HUDEP-2 (cell line): ENCODE data around the gene LNX1.

Experiments
- DNase-seq, 76 experiments: peaks; one replicate each; lab custom pipeline; 2025; ENCODE audit not compliant: unreplicated experiment in 76 of 76; lab: John Stamatoyannopoulos, UW

Gene LNX1

DNA sequence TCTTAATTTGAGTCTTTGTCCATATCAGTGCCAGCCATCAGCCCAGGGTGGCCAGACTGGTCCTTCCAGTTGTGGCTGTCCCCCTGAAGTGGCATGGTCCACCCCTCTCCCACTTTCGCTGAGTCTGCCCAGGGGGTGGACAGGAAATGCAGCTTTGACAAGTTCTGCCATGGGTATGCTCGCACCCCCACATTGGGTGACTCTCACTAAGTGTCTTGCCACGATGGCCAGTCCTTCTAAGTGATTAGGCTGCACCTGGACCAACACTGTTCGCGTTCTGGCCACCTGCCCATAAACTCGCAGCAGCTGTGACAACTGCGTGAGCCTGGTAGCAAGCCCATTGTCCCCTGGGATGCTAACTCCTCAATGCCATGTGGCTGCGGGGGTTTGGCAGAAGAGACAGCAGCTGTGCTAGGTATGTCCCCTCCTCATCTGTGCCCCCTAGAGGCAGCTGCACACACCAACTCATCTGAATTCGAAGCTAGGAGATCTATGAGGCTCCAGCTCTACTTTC is 10.0 kb upstream of the LNX1 start:
- DNase-seq: peak in 5 of 76 experiments; percentile 0 to 28 (median 10)

DNA sequence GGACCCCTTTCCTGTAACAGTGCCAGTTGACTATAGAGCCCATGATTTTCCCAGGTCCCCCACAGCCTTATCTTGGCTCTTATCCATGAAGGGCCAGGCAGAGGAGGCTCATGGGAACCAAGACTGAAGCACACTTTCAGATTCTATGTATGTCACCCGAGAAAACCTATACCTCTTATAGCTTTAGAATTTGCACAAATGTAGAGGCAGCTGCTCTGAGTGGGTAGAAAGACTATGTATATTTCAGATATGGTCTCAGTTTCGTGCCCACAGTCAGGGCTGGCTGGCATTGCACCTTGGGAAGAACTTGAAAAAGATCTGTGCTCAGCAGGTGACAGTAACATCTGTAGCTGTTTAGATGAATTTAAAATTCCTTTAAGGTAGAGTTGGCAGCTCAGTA is 8.3 kb upstream of the LNX1 start:
- DNase-seq: no peak

DNA sequence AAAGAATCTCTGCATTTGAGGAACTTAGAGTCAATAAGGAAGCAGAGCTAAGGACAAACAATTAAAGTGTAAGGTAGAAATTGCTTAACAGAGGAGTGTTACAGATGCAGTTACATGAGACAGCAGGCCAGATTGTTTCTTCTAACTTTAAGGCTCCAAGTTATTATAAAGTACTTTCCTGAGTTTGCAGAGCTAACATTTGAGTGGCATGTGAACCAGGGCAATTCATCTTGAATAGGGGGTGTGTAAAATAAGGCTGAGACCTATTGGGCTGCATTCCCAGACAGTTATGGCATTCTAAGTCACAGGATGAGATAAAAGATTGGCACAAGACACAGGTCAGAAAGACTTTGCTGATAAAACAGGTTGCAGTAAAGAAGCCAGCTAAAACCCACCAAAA is 7.6 kb upstream of the LNX1 start:
- peak in 1 of 76 experiments; percentile 1 for DNase-seq

- no peak for DNase-seq
These were observed 7.2 kb upstream of the LNX1 start for GRCh38 chr4:53598483-53598882.

GRCh38 chr4:53596901-53597300 is 5.6 kb upstream of the LNX1 start:
- no peak for DNase-seq

DNA sequence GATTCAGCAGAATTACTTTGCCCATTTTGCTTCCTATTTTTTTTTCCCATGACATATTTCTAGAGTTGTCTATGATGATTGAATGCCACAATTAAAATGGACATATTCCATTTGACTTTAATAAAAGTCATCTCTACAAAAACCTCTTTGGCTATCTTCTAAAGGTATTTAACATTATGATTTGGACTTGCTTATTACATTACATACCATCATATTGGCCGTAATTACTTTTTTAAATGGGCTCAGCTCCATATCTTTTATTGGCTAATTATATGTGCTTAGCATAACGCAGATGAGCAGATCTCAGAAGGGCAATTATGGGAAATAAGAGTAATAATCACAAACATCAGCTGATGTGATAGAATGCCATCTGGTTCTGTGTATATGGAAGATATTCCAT is 4.5 kb upstream of the LNX1 start:
- DNase-seq: no peak

GRCh38 chr4:53595204-53595603 is 3.9 kb upstream of the LNX1 start:
- no peak for DNase-seq

DNA sequence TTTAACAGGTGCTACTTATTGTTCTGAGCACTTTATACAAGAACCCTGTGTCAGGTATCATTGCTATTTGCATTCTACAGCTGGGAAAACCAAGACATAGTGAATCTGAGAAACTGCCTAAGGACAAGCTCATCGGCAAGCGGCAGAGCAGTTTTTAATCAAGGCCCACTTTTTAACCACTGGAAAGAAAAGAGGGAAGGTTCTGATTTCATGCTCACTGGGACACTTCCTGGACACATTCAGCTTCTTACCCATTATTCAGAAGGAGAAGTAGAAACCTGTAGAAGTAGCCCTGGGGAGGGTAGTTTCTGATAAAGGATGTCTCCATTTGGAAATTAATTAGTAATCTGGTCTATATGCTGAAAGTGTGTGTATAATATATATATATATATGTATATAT is 2.5 kb upstream of the LNX1 start:
- DNase-seq: no peak

GRCh38 chr4:53592686-53593501 is 1.6 kb upstream of the LNX1 start:
- DNase-seq: peak in 1 of 76 experiments; percentile 12

DNA sequence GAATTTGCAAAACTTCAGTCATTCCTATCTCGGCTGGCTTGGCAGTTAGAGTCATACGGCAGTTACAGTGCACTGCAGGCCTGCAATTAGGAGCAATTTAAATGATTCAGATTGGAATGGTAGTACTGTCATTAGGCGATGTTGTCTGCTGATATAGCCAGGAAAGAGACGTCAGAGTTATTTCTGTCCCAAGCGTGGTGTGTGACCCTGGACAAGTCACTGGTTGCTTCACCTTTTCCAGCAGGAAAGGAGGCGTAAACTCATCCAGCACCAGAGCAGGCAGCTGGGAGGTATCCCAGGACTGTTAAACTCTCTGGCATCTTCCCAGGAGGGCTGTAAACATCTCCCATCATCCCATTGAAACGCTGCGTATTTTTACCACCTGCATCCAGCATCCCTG is 836 bp upstream of the LNX1 start:
- DNase-seq: no peak

GRCh38 chr4:53590187-53590586 is 1.1 kb downstream of the LNX1 start:
- DNase-seq: no peak

DNA sequence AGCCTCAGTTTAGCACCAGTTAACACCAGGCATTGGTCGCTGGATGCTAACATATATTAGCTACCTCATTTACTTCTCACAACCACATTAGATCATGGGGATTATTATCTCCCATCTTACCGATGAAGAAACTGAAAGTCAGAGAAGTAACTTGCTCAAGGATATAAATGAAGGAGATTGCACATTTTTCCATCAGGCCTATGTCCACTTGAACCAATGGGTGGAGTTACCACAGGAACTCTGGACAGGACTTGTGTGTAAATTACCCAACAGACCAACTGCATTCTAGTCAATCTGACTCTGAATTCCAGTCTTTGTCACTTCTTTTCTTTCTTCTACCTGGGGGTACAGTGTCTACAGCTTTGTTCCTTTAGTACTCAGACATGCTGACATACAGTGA is 1.8 kb downstream of the LNX1 start:
- no peak for DNase-seq

- DNase-seq: no peak
These were observed 4.2 kb downstream of the LNX1 start for GRCh38 chr4:53587135-53587534.

DNA sequence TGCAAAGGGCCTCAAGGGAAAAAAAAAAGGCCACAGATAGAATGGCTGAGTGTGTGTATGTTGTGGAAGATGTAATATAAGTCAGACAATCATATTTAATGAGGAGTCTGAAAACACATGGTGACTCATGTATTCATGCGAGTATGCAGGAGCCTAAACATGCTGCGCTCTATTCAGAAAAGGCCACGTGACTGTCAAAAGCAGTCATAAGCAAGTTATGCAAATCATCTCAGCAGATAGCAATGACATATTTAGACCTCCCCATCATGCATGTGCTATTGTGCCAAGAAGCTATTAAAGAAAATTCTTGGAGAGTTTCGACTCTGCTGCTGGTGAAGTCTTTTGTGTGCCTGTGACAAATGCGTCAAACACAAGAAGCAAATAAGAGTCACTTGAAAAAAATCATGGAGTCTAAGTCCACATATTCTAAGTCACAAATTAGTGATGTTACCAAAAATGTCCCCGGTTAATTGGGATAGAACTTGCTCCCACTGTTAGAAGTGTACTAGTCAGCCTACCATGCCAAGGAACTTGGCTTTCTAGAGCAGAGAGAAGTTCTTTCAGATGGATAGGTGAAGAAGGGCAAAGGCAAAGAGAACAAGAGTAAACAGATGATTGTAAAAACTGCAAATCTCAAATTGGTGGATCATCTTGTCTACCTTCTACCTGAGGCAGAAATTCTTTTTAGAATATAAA is 5.0 kb downstream of the LNX1 start:
- no peak for DNase-seq

- DNase-seq: no peak
These were observed 6.6 kb downstream of the LNX1 start for GRCh38 chr4:53584658-53585057.

GRCh38 chr4:53583513-53583912 is 7.8 kb downstream of the LNX1 start:
- no peak for DNase-seq

GRCh38 chr4:53582194-53582593 is 9.1 kb downstream of the LNX1 start:
- no peak for DNase-seq

DNA sequence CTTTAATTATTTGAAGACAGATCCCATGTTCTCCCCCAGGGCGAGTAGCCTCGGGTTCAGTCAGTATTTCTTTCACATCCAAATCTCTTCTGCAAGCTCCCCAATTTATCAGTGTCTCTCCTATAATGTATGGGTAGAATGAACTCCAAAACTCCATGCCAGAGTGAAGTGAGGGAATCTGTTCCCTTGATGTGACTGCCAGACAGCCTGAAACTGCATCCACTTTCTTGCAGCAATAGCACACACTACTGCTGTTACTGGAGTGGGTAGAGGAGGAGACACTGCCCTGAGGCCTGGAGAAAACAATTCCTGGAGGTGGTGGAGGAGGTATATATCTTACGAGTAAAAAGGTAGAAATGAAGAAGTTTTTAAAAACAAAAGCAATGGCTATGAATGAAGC is 11.0 kb downstream of the LNX1 start:
- DNase-seq: no peak

GRCh38 chr4:53579826-53580225 is 11.5 kb downstream of the LNX1 start:
- DNase-seq: no peak

DNA sequence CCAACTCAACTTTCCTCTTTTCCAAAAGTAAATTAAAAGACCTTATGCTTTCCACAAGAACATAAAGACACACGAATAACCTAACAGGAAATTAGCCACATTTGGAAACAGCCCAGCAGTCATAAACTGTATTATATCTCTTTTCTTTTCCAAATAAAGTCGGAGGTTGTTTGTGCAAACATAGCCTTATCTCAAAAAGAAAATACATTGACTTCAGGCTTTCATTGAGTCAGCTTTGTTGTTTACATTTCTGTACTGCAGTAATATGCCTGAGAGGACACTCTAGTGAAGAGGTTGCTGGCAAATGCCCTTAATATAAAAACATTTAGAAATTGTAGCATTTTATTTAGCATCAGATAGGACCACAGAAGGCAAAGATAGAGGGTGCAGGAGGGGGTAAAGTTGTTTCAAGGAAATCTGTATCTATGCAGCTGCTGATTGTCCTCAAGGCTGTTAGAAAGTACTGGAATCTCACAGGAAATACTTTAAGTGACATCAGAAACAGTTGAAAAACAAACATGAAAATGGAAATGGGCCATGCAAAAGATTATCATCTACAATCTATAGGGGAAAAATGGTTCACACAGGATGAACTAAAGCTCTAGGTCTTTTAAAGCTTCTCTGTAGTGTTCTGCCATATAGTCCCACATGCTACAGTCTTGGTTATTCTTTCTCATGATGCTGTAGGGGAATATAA is 14.5 kb downstream of the LNX1 start:
- DNase-seq: no peak

GRCh38 chr4:53576071-53576617 is 15.1 kb downstream of the LNX1 start:
- no peak for DNase-seq
